ENCODE measurements around the gene EIF3L. TPM values are rescaled to one million over a fixed set of nuclear protein-coding genes. Genes with fewer than 3 reads are reported as not detected.

The EIF3L gene
- total RNA-seq, 2 experiments from 2014 or later, result 533 to 559 TPM

GRCh38 chr22:37912171-37912570, 63.0 kb downstream of the EIF3L start:
- CTCF ChIA-PET, result no interaction called here
- POLR2A ChIA-PET, result no interaction called here

GRCh38 chr22:37913233-37913721, 64.1 kb downstream of the EIF3L start:
- ChIA-PET CTCF (no interaction called here), POLR2A (no interaction called here)

- CTCF ChIA-PET, result interaction anchor here (0.9 to 2.5 kb wide), 2 partner anchors 10 kb away, joined by 3 to 6 read pairs; partner anchors contain the start of gene MICALL1
- POLR2A ChIA-PET, result no interaction called here
These were observed 67.1 kb downstream of the EIF3L start for GRCh38 chr22:37916311-37916710.

GRCh38 chr22:37917874-37918548, 68.8 kb downstream of the EIF3L start:
- POLR2A ChIA-PET, result interaction anchor here (0.5 kb wide), 1 partner anchor 373 kb away, joined by 4 read pairs; no protein-coding TSS in a partner anchor
- CTCF ChIA-PET, result interaction anchor here (0.6 kb wide), 1 partner anchor 55 kb away, joined by 3 read pairs; no protein-coding TSS in a partner anchor

- POLR2A ChIA-PET, result interaction anchor here (0.5 kb wide), 1 partner anchor 21 kb away, joined by 12 read pairs; no protein-coding TSS in a partner anchor
These were observed 69.5 kb downstream of the EIF3L start for GRCh38 chr22:37918580-37919270.

GRCh38 chr22:37920126-37920525, 70.9 kb downstream of the EIF3L start:
- POLR2A ChIA-PET, result no interaction called here
- CTCF ChIA-PET, result interaction anchor here (0.7 kb wide), 1 partner anchor 256 kb away, joined by 3 read pairs; no protein-coding TSS in a partner anchor

More at GRCh38 chr22:37918580-37919270, 69.5 kb downstream of the EIF3L start:
- CTCF ChIA-PET, result no interaction called here

GRCh38 chr22:37922191-37922590, 73.0 kb downstream of the EIF3L start:
- POLR2A ChIA-PET, result no interaction called here
- CTCF ChIA-PET, result no interaction called here

- CTCF ChIA-PET, result interaction anchor here (0.5 kb wide), 1 partner anchor 15 kb away, joined by 3 read pairs; no protein-coding TSS in a partner anchor
These were observed 74.7 kb downstream of the EIF3L start for GRCh38 chr22:37923927-37924326.

GRCh38 chr22:37924386-37925065, 75.3 kb downstream of the EIF3L start:
- CTCF ChIA-PET, result interaction anchor here (0.9 kb wide), 1 partner anchor 8 kb away, joined by 3 read pairs; no protein-coding TSS in a partner anchor

More at GRCh38 chr22:37923927-37924326, 74.7 kb downstream of the EIF3L start:
- POLR2A ChIA-PET, result interaction anchor here (0.6 kb wide), 1 partner anchor 83 kb away, joined by 9 read pairs; no protein-coding TSS in a partner anchor

GRCh38 chr22:37925330-37925729, 76.1 kb downstream of the EIF3L start:
- ChIA-PET POLR2A (no interaction called here), CTCF (interaction anchor here (0.9 kb wide), 1 partner anchor 8 kb away, joined by 3 read pairs; no protein-coding TSS in a partner anchor)

More at GRCh38 chr22:37924386-37925065, 75.3 kb downstream of the EIF3L start:
- POLR2A ChIA-PET, result no interaction called here

- POLR2A ChIA-PET, result no interaction called here
- CTCF ChIA-PET, result interaction anchor here (0.8 kb wide), 1 partner anchor 10 kb away, joined by 3 read pairs; no protein-coding TSS in a partner anchor
These were observed 76.5 kb downstream of the EIF3L start for GRCh38 chr22:37925767-37926166.

GRCh38 chr22:37926358-37926757, 77.1 kb downstream of the EIF3L start:
- CTCF ChIA-PET, result interaction anchor here (0.8 to 0.9 kb wide), 2 partner anchors 11 to 21 kb away, joined by 3 read pairs; partner anchors contain the start of gene MICALL1
- POLR2A ChIA-PET, result no interaction called here

- CTCF ChIA-PET, result interaction anchor here (0.8 to 0.9 kb wide), 2 partner anchors 11 to 21 kb away, joined by 3 read pairs; partner anchors contain the start of gene MICALL1
- POLR2A ChIA-PET, result no interaction called here
These were observed 77.8 kb downstream of the EIF3L start for GRCh38 chr22:37926771-37927636.

- ChIA-PET CTCF (no interaction called here), POLR2A (no interaction called here)
These were observed 78.4 kb downstream of the EIF3L start for GRCh38 chr22:37927637-37927936.

GRCh38 chr22:37929390-37929789, 80.2 kb downstream of the EIF3L start:
- CTCF ChIA-PET, result interaction anchor here (1.0 kb wide), 1 partner anchor 110 kb away, joined by 3 read pairs; no protein-coding TSS in a partner anchor
- POLR2A ChIA-PET, result no interaction called here

- POLR2A ChIA-PET, result no interaction called here
- CTCF ChIA-PET, result interaction anchor here (0.7 to 1.0 kb wide), 2 partner anchors 111 to 322 kb away, joined by 3 read pairs; partner anchors contain the start of gene GGA1
These were observed 81.2 kb downstream of the EIF3L start for GRCh38 chr22:37930270-37930951.

GRCh38 chr22:37930952-37931440, 81.8 kb downstream of the EIF3L start:
- POLR2A ChIA-PET, result no interaction called here

GRCh38 chr22:37931893-37932389, 82.7 kb downstream of the EIF3L start:
- POLR2A ChIA-PET, result no interaction called here
- CTCF ChIA-PET, result interaction anchor here (0.6 kb wide), 1 partner anchor 20 kb away, joined by 3 read pairs; no protein-coding TSS in a partner anchor

More at GRCh38 chr22:37930952-37931440, 81.8 kb downstream of the EIF3L start:
- CTCF ChIA-PET, result interaction anchor here (0.7 kb wide), 1 partner anchor 323 kb away, joined by 3 read pairs; the partner anchor contains the start of gene GGA1
